ENCODE data around the gene ATP11A.
"Not testable (repeated sequence)": the region's sequence is repeated elsewhere in the genome, so short reads cannot be mapped to it uniquely, and the experiment has no call there.

Gene ATP11A

GRCh38 chr13:112670864-112671263 lies 19.0 kb upstream of the ATP11A start:
- no peak for DNase-seq (ENCODE audit: low spot score)

- DNase-seq (ENCODE audit: low spot score) = no peak
Measured at GRCh38 chr13:112671359-112671758, 18.5 kb upstream of the ATP11A start.

- no peak for DNase-seq (ENCODE audit: low spot score)
Measured at GRCh38 chr13:112672651-112673284, 17.1 kb upstream of the ATP11A start.

- DNase-seq (ENCODE audit: low spot score) = peak; percentile 38
Measured at GRCh38 chr13:112674412-112675365, 15.1 kb upstream of the ATP11A start.

GRCh38 chr13:112675366-112675756 lies 14.5 kb upstream of the ATP11A start:
- no peak for DNase-seq (ENCODE audit: low spot score)

- not testable (repeated sequence) for DNase-seq (ENCODE audit: low spot score)
Measured at GRCh38 chr13:112677421-112677962, 12.3 kb upstream of the ATP11A start.

- no peak for DNase-seq (ENCODE audit: low spot score)
Measured at GRCh38 chr13:112679381-112679780, 10.5 kb upstream of the ATP11A start.

- no peak for DNase-seq (ENCODE audit: low spot score)
Measured at GRCh38 chr13:112679932-112680677, 9.7 kb upstream of the ATP11A start.

GRCh38 chr13:112680741-112681360 lies 9.0 kb upstream of the ATP11A start:
- no peak for DNase-seq (ENCODE audit: low spot score)

GRCh38 chr13:112683581-112683980 lies 6.3 kb upstream of the ATP11A start:
- DNase-seq (ENCODE audit: low spot score) = no peak

GRCh38 chr13:112684071-112684845 lies 5.6 kb upstream of the ATP11A start:
- DNase-seq (ENCODE audit: low spot score) = no peak

- DNase-seq (ENCODE audit: low spot score) = not testable (repeated sequence)
Measured at GRCh38 chr13:112685189-112685805, 4.5 kb upstream of the ATP11A start.

- no peak for DNase-seq (ENCODE audit: low spot score)
Measured at GRCh38 chr13:112685896-112686295, 3.9 kb upstream of the ATP11A start.

- DNase-seq (ENCODE audit: low spot score) = no peak
Measured at GRCh38 chr13:112686364-112686763, 3.5 kb upstream of the ATP11A start.

GRCh38 chr13:112686987-112687386 lies 2.9 kb upstream of the ATP11A start:
- DNase-seq (ENCODE audit: low spot score) = no peak

- no peak for DNase-seq (ENCODE audit: low spot score)
Measured at GRCh38 chr13:112687836-112688559, 1.8 kb upstream of the ATP11A start.

- DNase-seq (ENCODE audit: low spot score) = no peak
Measured at GRCh38 chr13:112688560-112689302, 1.1 kb upstream of the ATP11A start.

GRCh38 chr13:112690283-112690929 lies 568 bp downstream of the ATP11A start:
- DNase-seq (ENCODE audit: low spot score) = peak; percentile 39

GRCh38 chr13:112692104-112692503 lies 2.3 kb downstream of the ATP11A start:
- DNase-seq (ENCODE audit: low spot score) = no peak
